Esophagus (tissue), 2 donors: ENCODE results near the gene GPM6B. TPM values are rescaled to one million over a fixed set of nuclear protein-coding genes. Genes with fewer than 3 reads are reported as not detected.
A peak's percentile ranks its signal among the peaks of the same experiment; 100 is the strongest.

ENCODE experiments used
- H3K27ac ChIP-seq, 2 donors: one replicate each; pipeline ENCODE4 v1.5.1; 2013; ENCODE audit warnings: low read depth in 2 of 2, mild to moderate bottlenecking in 2 of 2, inconsistent platforms in 1 of 2, low read length in 1 of 2, moderate library complexity in 1 of 2
- H3K27me3 ChIP-seq, 2 donors: one replicate each; pipeline ENCODE4 v1.6.1; 2013; ENCODE audit warnings: low read length in 2 of 2, control low read depth in 1 of 2, mild to moderate bottlenecking in 1 of 2; ENCODE audit not compliant: insufficient read depth in 2 of 2, control insufficient read depth in 1 of 2
- H3K36me3 ChIP-seq, 2 donors: one replicate each; pipeline ENCODE4 v1.6.1; 2013; ENCODE audit warnings: low read length in 1 of 2; ENCODE audit not compliant: control insufficient read depth in 2 of 2, insufficient read depth in 2 of 2
- H3K4me1 ChIP-seq, 2 donors: one replicate each; pipeline ENCODE4 v1.6.1; 2013; ENCODE audit warnings: low read length in 1 of 2; ENCODE audit not compliant: control insufficient read depth in 2 of 2, insufficient read depth in 2 of 2
- H3K4me3 ChIP-seq, 2 donors: one replicate each; pipeline ENCODE4 v1.5.1; 2013; ENCODE audit warnings: low read length in 2 of 2, mild to moderate bottlenecking in 2 of 2, low read depth in 1 of 2, moderate library complexity in 1 of 2
- H3K9me3 ChIP-seq, 2 donors: one replicate each; pipeline ENCODE4 v1.6.1; 2013; ENCODE audit warnings: mild to moderate bottlenecking in 2 of 2, low read depth in 1 of 2, low read length in 1 of 2, moderate library complexity in 1 of 2; ENCODE audit not compliant: control insufficient read depth in 2 of 2, insufficient read depth in 1 of 2
- WGBS, 2 donors: extraction: QIAGEN DNeasy Blood & Tissue Kit; methylation state at CpG; one replicate each; pipeline ENCODE4 v1.1.7; 2013; 5-methylcytosine and 5-hydroxymethylcytosine counted together
- polyA plus RNA-seq, 2 donors: library from polyadenylated mRNA; stranded (reverse); fragments of 200-250 nt; gene quantifications; one replicate each; pipeline ENCODE4 v1.2.3, GENCODE V29; 2013
- donor health status: healthy with polysubstance abuse.
- donor health status: Bipolar disorder and iron deficiency.

The GPM6B gene
- polyA plus RNA-seq, 2 donors = 1.1 to 3.1 TPM

- Histone ChIP-seq H3K27me3 (no peaks in the 10 kb centered on the region), H3K4me1 (no peaks in the 10 kb centered on the region), H3K27ac (no peak overlapping the region), H3K4me3 (no peak overlapping the region), H3K9me3 (no peaks in the 10 kb centered on the region), H3K36me3 (peaks cover 5 to 11% of the 10 kb centered on the region in 2 donors)
- WGBS, 2 donors = 63 to 69% methylated on average over 7 of the region's 7 CpGs
Measured at GRCh38 chrX:13761606-13762414, 55.1 kb downstream of the GPM6B start.

- Histone ChIP-seq H3K4me3 (no peak overlapping the region), H3K27ac (no peak overlapping the region), H3K4me1 (no peaks in the 10 kb centered on the region), H3K9me3 (no peaks in the 10 kb centered on the region), H3K27me3 (no peaks in the 10 kb centered on the region), H3K36me3 (peaks cover 5 to 9% of the 10 kb centered on the region in 2 donors)
- WGBS, 2 donors = 77 to 87% methylated on average over 13 of the region's 13 CpGs
Measured at GRCh38 chrX:13760426-13760825, 56.5 kb downstream of the GPM6B start.

GRCh38 chrX:13759152-13759718 lies 57.7 kb downstream of the GPM6B start:
- Histone ChIP-seq H3K4me3 (no peak overlapping the region), H3K4me1 (no peaks in the 10 kb centered on the region), H3K9me3 (no peaks in the 10 kb centered on the region), H3K36me3 (peaks cover 5 to 9% of the 10 kb centered on the region in 2 donors), H3K27me3 (no peaks in the 10 kb centered on the region), H3K27ac (no peak overlapping the region)
- WGBS, 2 donors = 80 to 88% methylated on average over 8 of the region's 8 CpGs

GRCh38 chrX:13756381-13756780 lies 60.5 kb downstream of the GPM6B start:
- WGBS, 2 donors = 92 to 94% methylated on average over 4 of the region's 4 CpGs
- no peaks in the 10 kb centered on the region for H3K4me1 ChIP-seq
- H3K4me3 ChIP-seq = no peak overlapping the region
- H3K27ac ChIP-seq = no peak overlapping the region
- no peaks in the 10 kb centered on the region for H3K27me3 ChIP-seq
- H3K36me3 ChIP-seq = peaks cover 5 to 9% of the 10 kb centered on the region in 2 donors
- H3K9me3 ChIP-seq = no peaks in the 10 kb centered on the region

GRCh38 chrX:13755254-13755653 lies 61.6 kb downstream of the GPM6B start:
- Histone ChIP-seq H3K4me1 (no peaks in the 10 kb centered on the region), H3K27me3 (no peaks in the 10 kb centered on the region), H3K9me3 (no peaks in the 10 kb centered on the region), H3K36me3 (peaks cover 5 to 7% of the 10 kb centered on the region in 2 donors), H3K4me3 (no peak overlapping the region), H3K27ac (no peak overlapping the region)
- WGBS, 2 donors = 78 to 81% methylated on average over 1 of the region's 1 CpG

GRCh38 chrX:13754765-13755164 lies 62.1 kb downstream of the GPM6B start:
- H3K27ac ChIP-seq = no peak overlapping the region
- H3K36me3 ChIP-seq = peaks cover 4 to 5% of the 10 kb centered on the region in 2 donors
- no peaks in the 10 kb centered on the region for H3K27me3 ChIP-seq
- no peaks in the 10 kb centered on the region for H3K4me1 ChIP-seq
- H3K4me3 ChIP-seq = no peak overlapping the region
- WGBS, 2 donors = 93 to 97% methylated on average over 1 of the region's 1 CpG
- no peaks in the 10 kb centered on the region for H3K9me3 ChIP-seq

GRCh38 chrX:13752646-13753045 lies 64.2 kb downstream of the GPM6B start:
- H3K9me3 ChIP-seq = no peaks in the 10 kb centered on the region
- H3K36me3 ChIP-seq = peaks cover 0 to 4% of the 10 kb centered on the region in 2 donors
- WGBS, 2 donors = 58 to 68% methylated on average over 3 of the region's 3 CpGs
- no peaks in the 10 kb centered on the region for H3K27me3 ChIP-seq
- H3K27ac ChIP-seq = peak overlapping the region in 1 of 2 donors; percentile 21
- no peaks in the 10 kb centered on the region for H3K4me1 ChIP-seq
- no peak overlapping the region for H3K4me3 ChIP-seq

- H3K9me3 ChIP-seq = no peaks in the 10 kb centered on the region
- H3K4me3 ChIP-seq = no peak overlapping the region
- no peaks in the 10 kb centered on the region for H3K4me1 ChIP-seq
- H3K36me3 ChIP-seq = peaks cover 0 to 4% of the 10 kb centered on the region in 2 donors
- no peak overlapping the region for H3K27ac ChIP-seq
- H3K27me3 ChIP-seq = no peaks in the 10 kb centered on the region
- 61 to 66% methylated on average over 3 of the region's 3 CpGs for WGBS, 2 donors
Measured at GRCh38 chrX:13752141-13752540, 64.8 kb downstream of the GPM6B start.

GRCh38 chrX:13750812-13751211 lies 66.1 kb downstream of the GPM6B start:
- Histone ChIP-seq H3K9me3 (no peaks in the 10 kb centered on the region), H3K27ac (no peak overlapping the region), H3K27me3 (no peaks in the 10 kb centered on the region), H3K4me1 (no peaks in the 10 kb centered on the region), H3K36me3 (peaks cover 0 to 1% of the 10 kb centered on the region in 2 donors), H3K4me3 (no peak overlapping the region)

GRCh38 chrX:13750204-13750603 lies 66.7 kb downstream of the GPM6B start:
- no peak overlapping the region for H3K4me3 ChIP-seq
- peaks cover 1 to 2% of the 10 kb centered on the region in 2 donors for H3K36me3 ChIP-seq
- H3K27ac ChIP-seq = no peak overlapping the region
- H3K9me3 ChIP-seq = no peaks in the 10 kb centered on the region
- H3K4me1 ChIP-seq = no peaks in the 10 kb centered on the region
- no peaks in the 10 kb centered on the region for H3K27me3 ChIP-seq
